T-helper 1 cell treated with Interleukin-12 subunit alpha and Interleukin-12 subunit beta and Interleukin-4 antibody, amounts not matched to agents 30 ng/mL and 1 ng/mL, for 36 hours (primary cell): Measurements from ENCODE around the gene ZNF445. TPM values are rescaled to one million over a fixed set of nuclear protein-coding genes. Genes with fewer than 3 reads are reported as not detected.
"Not testable (repeated sequence)": the region's sequence is repeated elsewhere in the genome, so short reads cannot be mapped to it uniquely, and the experiment has no call there.

ENCODE experiments used
- intact Hi-C: fragments of 100-400 bp; cut with micrococcal nuclease; formaldehyde crosslinking; loops from one replicate; pipeline ENCODE4 v1.15.1; 2024
- total RNA-seq: library from RNA; stranded (reverse); gene quantifications from 2 replicates; pipeline ENCODE4 v1.2.3, GENCODE V29; 2022

Gene ZNF445
- total RNA-seq, 1 donor from 2014 or later, result 23.8 TPM

DNA sequence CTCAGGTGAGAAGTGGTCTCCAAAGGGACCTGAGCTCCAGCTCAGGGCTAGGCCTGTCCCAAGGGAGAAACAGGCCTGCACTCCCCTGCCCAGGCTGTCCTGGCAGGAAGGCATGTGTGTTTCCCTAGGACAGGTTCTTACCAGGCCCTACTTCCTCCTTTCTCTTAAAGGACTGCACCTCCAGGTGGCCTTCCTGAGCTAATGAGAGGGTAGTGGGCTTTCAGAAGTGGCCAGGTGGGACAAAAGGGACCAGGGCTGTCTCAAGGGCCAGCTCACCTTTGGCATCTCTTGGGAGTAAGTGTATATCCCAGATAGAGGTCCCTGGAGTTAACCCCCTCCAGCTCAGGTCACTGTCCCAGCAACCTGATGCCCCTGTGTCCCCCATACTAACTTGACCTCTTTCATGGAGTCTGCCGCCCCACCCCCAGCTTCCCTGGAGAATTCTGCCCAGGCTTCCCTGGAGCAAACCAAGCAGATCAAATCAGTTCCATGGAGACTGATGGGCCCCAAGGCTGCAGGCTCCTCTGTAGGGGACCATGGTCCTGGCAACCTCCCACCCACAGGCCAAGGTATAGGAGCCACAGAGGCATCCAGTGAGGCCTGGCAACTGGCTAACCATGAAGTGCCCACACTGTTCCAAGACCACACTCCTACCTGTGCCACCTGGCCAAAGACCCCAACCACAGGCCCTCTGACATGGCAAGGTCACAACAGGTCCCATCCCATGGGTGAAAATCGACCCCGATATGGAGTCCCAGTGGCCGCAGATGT is 67.6 kb downstream of the ZNF445 start:
- intact Hi-C loops, result no loop called here

DNA sequence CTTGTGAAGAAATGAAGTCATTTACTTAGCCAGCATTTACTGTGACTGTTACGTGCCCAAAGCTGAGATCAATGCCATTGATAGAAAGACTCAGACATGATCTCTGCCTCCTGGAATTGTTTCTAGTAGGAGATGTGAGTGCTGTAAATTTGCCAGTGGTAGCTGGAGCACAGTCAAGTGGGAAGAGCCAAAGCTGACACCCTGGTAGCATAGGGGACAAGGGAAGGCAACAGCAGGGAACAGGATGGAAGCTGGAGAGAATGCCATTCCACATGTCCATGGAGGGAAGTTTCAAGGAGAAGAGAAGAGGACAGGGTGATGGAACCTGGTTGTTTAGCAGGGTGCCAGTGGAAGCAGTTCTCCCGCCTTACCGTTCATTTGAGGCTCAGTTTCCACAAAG is 74.9 kb downstream of the ZNF445 start:
- intact Hi-C loops, result no loop called here

DNA sequence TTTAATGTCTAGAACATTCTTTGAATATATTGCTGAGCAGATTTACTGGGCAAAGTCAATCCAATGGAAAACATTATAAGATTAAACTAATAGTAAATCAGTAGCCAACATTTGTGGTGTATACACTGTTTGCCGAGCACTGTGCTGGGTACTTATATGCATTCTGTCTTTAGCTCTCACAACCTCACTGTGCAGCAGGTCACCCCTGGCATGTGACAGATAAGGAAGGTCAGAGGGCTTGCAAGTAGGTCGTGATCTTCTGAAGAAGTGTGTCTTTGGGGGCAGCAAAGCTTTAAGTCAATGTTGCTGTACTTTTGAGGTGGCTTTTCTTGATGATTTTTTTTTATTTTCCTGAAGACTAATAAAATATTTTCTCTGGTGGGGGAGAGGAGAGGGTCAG is 76.7 kb downstream of the ZNF445 start:
- intact Hi-C loops, result no loop called here

DNA sequence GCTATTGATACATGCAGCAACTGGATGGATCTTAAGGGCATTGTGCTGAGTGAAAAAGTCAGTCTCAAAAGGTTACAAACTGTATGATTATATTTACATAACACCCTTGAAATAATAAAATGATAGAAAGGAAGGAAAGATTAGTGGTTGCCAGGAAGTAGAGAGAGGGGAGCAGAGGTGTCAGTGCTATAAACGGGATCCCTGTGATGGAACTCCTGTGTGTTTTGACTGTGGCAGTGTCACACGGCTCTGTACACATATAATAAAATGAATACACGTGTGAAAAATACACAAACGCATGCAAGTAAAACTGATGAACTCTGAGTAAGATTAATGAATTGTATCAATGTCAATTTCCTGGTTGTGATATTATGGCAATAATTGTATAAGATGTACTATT is 78.6 kb downstream of the ZNF445 start:
- intact Hi-C loops, result no loop called here

DNA sequence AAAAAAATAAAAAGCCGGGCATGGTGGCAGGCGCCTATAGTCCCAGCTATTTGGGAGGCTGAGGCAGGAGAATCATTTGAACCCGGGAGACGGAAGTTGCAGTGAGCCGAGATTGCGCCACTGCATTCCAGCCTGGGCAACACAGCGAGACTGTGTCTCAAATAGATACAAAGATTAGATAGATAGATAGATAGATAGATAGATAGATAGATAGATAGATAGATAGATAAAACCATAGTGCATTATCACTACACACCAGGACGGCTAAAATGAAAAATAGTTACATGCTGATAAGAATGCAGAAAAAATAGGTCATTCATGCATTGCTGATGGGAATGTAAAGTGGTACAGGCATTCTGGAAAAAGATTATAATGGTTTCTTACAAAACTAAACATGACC is 79.2 kb downstream of the ZNF445 start:
- intact Hi-C loops, result not testable (repeated sequence)

DNA sequence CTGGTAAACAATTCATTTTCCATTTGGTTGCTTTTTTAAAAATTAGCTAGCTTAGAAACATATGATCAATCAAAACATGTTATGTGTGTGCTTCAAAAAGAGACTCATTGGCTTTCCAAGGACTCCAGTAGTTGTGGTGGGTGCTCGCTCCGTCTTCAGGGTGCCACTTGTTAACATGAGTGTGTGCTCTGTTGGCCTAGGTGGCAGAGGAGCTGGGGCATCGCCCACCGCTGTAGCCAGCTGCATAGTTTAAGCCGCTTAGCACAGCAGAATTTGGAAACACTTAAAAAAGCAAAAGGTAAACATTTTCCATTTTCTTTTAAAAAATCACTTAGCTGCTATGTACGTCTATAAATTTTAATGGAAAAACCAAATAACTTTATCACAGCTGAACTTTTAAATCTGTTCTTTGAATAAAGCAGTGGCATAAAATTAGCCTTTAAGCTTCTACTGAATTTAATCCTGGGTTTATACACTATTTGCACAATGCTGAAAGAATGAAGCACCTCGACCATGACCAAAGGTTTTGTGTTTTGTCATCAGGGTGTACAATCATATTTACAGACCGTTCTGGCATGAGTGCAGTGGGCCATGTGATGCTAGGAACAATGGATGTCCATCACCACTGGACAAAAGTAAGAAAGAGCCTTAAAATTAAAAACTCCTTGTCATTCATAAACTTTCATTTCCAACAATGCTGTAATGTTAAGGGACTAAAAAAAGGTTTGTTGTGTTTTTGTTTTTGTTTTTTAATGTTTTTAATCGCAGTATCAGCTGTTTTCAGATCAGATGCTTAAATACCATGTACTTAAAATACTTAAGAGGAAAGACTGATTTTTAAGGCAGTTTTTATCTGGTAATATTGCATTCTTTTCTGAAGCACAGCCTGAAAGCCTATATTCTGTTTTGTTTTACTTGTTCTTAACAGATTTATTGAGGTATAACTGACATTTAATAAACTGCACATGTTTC is 81.0 kb downstream of the ZNF445 start:
- intact Hi-C loops, result no loop called here

DNA sequence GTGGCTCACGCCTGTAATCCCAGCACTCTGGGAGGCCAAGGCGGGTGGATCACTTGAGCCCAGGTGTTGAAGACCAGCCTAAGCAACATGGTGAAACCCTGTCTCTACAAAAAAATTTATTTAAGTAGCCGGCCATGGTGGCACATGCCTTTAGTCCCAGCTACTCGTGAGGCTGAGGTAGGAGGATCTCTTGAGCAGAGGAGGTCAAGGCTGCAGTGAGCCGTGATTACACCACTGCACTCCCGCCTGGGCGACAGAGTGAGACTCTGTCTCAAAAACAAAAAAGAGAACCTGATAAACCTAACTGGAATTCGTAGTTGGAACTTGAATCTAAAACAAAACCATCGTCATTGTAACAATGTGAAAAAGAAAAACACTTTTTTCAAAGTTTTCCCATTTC is 81.8 kb downstream of the ZNF445 start:
- intact Hi-C loops, result no loop called here

DNA sequence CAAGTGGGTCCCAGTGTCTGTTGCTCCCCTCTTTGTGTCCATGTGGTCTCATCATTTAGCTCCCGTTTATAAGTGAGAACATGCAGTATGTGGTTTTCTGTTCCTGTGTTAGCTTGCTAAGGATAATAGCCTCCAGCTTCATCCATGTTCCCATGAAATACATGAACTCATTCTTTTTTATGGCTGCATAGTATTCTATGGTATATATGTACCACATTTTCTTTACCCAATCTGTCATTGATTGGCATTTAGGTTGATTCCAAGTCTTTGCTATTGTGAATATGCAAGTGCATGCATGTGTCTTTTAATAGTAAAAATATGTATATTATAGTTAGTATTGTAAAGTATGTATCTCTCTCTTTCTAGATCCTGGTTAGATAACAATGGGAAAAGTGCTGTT is 85.0 kb downstream of the ZNF445 start:
- intact Hi-C loops, result no loop called here

DNA sequence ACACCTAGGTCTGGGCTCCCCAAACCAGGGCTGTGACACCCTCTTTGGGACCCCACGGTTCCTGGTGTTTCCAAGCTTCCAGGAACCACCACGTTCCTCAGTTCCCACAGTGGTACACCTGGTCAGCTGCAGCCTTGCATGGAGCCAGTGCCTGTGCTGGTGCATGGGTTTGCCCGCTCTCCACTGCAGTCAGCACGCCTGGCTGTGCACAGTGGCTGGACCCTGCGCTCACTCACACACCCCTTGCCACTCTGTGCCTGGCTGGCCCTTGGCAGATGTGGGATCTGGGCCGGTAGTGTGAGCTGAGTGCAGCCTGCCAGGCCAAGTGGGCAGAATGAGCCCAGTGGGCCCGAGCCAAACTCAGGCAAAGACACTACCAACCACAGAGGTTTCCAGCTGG is 90.1 kb downstream of the ZNF445 start:
- intact Hi-C loops, result no loop called here

Other genes with a start within 250 kb of the ZNF445 start
- not detected in 2 replicates for gene TOPAZ1, start 235.8 kb downstream of the ZNF445 start, total RNA-seq
- gene TCAIM, start 138.9 kb downstream of the ZNF445 start, total RNA-seq, result 16.2 TPM in 2 replicates
- 0.88 and 1.0 TPM in 2 replicates for gene ZKSCAN7, start 77.5 kb upstream of the ZNF445 start, total RNA-seq
- gene ZNF660, start 107.3 kb upstream of the ZNF445 start, total RNA-seq, result 0.29 and 0.44 TPM in 2 replicates
- 13.7 and 13.9 TPM in 2 replicates for gene ZNF197, start 147.4 kb upstream of the ZNF445 start, total RNA-seq
- gene ZNF35, start 171.1 kb upstream of the ZNF445 start, total RNA-seq, result 3.5 and 5.2 TPM in 2 replicates
- 0.49 and 0.56 TPM in 2 replicates for gene ZNF502, start 235.0 kb upstream of the ZNF445 start, total RNA-seq